Nephron (organoid): Measurements from ENCODE around the gene CIDEB.
"Not testable (repeated sequence)": the region's sequence is repeated elsewhere in the genome, so short reads cannot be mapped to it uniquely, and the experiment has no call there.

Source experiments
- H3K27ac Mint-ChIP-seq, 3 experiments: 2 replicates each; pipeline ENCODE4 v1.8.0; 2020; ENCODE audit warnings: mixed read lengths in 3 of 3, mild to moderate bottlenecking in 2 of 3, moderate library complexity in 1 of 3
- H3K27me3 Mint-ChIP-seq: 2 replicates; pipeline ENCODE4 v1.8.0; 2021; ENCODE audit warnings: low read depth, mild to moderate bottlenecking, moderate library complexity, mixed read lengths
- H3K36me3 Mint-ChIP-seq: 2 replicates; pipeline ENCODE4 v1.8.0; 2020; ENCODE audit warnings: low read depth, mixed read lengths
- H3K4me1 Mint-ChIP-seq: 2 replicates; pipeline ENCODE4 v1.8.0; 2020; ENCODE audit warnings: mixed read lengths
- H3K4me3 Mint-ChIP-seq, 3 experiments: 2 replicates each; pipeline ENCODE4 v1.8.0; 2020; ENCODE audit warnings: mild to moderate bottlenecking in 3 of 3, mixed read lengths in 3 of 3, moderate library complexity in 2 of 3
- H3K9me3 Mint-ChIP-seq: 2 replicates; pipeline ENCODE4 v1.8.0; 2020; ENCODE audit warnings: mixed read lengths
- CTCF ChIP-seq, 3 experiments: fragments of 200-600 bp; sonication (generic); IDR thresholded peaks; one replicate each; pipeline ENCODE4 v1.5.0; 2021; ENCODE audit warnings: antibody characterized with exemption in 3 of 3; ENCODE audit not compliant: unreplicated experiment in 3 of 3

CIDEB gene

GRCh38 chr14:24329073-24329663, 21.4 kb upstream of the CIDEB start:
- Mint-ChIP-seq H3K9me3 (no peaks in the 10 kb centered on the region), H3K4me1 (peaks cover 6% of the 10 kb centered on the region), H3K4me3 (no peak overlapping the region), H3K36me3 (no peaks in the 10 kb centered on the region), H3K27ac (no peak overlapping the region), H3K27me3 (peaks cover 46% of the 10 kb centered on the region)
- TF ChIP-seq CTCF (IDR thresholded peaks at IDR 0.05; ENCODE audit: unreplicated experiment in 3 of 3), result no peak

GRCh38 chr14:24327914-24328313, 20.1 kb upstream of the CIDEB start:
- H3K4me1 Mint-ChIP-seq, H3K36me3 Mint-ChIP-seq, H3K4me3 Mint-ChIP-seq, H3K27ac Mint-ChIP-seq, H3K9me3 Mint-ChIP-seq: not testable (repeated sequence)
- H3K27me3 Mint-ChIP-seq, result peaks cover 34% of the 10 kb centered on the region
- peak; percentile 58 to 64 (median 64) for TF ChIP-seq CTCF (IDR thresholded peaks at IDR 0.05; ENCODE audit: unreplicated experiment in 3 of 3)

GRCh38 chr14:24327303-24327702, 19.5 kb upstream of the CIDEB start:
- peak overlapping the region in 1 of 3 experiments; percentile 26 for H3K27ac Mint-ChIP-seq
- H3K4me1 Mint-ChIP-seq, result peaks cover 4% of the 10 kb centered on the region
- H3K4me3 Mint-ChIP-seq, result no peak overlapping the region
- H3K9me3 Mint-ChIP-seq, result no peaks in the 10 kb centered on the region
- no peaks in the 10 kb centered on the region for H3K36me3 Mint-ChIP-seq
- H3K27me3 Mint-ChIP-seq, result peaks cover 28% of the 10 kb centered on the region
- no peak for TF ChIP-seq CTCF (IDR thresholded peaks at IDR 0.05; ENCODE audit: unreplicated experiment in 3 of 3)

GRCh38 chr14:24325963-24326362, 18.2 kb upstream of the CIDEB start:
- no peak overlapping the region for H3K27ac Mint-ChIP-seq
- no peaks in the 10 kb centered on the region for H3K9me3 Mint-ChIP-seq
- H3K4me1 Mint-ChIP-seq, result no peaks in the 10 kb centered on the region
- TF ChIP-seq CTCF (IDR thresholded peaks at IDR 0.05; ENCODE audit: unreplicated experiment in 3 of 3), result no peak
- no peaks in the 10 kb centered on the region for H3K36me3 Mint-ChIP-seq
- H3K27me3 Mint-ChIP-seq, result peaks cover 18% of the 10 kb centered on the region
- no peak overlapping the region for H3K4me3 Mint-ChIP-seq

GRCh38 chr14:24325041-24325530, 17.3 kb upstream of the CIDEB start:
- Mint-ChIP-seq H3K27ac (no peak overlapping the region), H3K4me3 (no peak overlapping the region), H3K36me3 (no peaks in the 10 kb centered on the region), H3K27me3 (peaks cover 9% of the 10 kb centered on the region), H3K9me3 (no peaks in the 10 kb centered on the region), H3K4me1 (no peaks in the 10 kb centered on the region)
- no peak for TF ChIP-seq CTCF (IDR thresholded peaks at IDR 0.05; ENCODE audit: unreplicated experiment in 3 of 3)

- Mint-ChIP-seq H3K4me1 (no peaks in the 10 kb centered on the region), H3K36me3 (no peaks in the 10 kb centered on the region), H3K9me3 (no peaks in the 10 kb centered on the region), H3K27me3 (peaks cover 8% of the 10 kb centered on the region), H3K4me3 (no peak overlapping the region), H3K27ac (no peak overlapping the region)
- no peak for TF ChIP-seq CTCF (IDR thresholded peaks at IDR 0.05; ENCODE audit: unreplicated experiment in 3 of 3)
Measured at GRCh38 chr14:24324024-24324423, 16.2 kb upstream of the CIDEB start.
